Measurements from ENCODE around the gene MGAT5.

The MGAT5 gene

DNA sequence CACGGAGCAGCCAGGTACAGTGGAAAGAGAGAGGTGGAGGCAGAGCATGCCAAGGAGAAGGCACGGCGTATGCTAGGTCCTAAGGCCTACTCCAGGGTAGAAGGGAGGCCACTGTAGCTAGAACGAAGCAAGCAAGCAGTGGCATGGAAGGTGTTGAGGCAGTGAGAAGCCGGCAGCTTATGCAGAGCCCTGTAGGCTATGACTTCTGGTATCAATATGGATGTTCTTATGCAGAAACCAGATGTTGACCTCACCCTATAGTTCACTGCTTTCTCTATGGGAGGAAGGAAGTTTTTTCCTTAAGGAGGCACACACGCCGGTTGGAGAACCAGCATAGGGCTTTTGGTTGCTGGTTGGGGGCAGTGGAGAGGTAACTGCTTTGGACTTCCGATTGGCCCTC lies 6.1 kb downstream of the MGAT5 start:
- no peak overlapping the region for H3K23ac ChIP-seq (ENCODE audit: low read depth, low read length, poor library complexity)

GRCh38 chr2:134260713-134261112 lies 6.8 kb downstream of the MGAT5 start:
- Histone ChIP-seq H3K18ac (ENCODE audit: low read length) (no peak overlapping the region), H2BK120ac (ENCODE audit: low read depth, low read length) (no peak overlapping the region), H3K36me3 (replicated peaks in 1 of 2; ENCODE audit: control insufficient read depth in 2 of 2, insufficient read depth in 2 of 2, low read length in 2 of 2) (no peaks in the 10 kb centered on the region), H4K8ac (ENCODE audit: low read depth, low read length) (no peak overlapping the region), H3K4me2 (ENCODE audit: insufficient read depth, low read length, poor library complexity, severe bottlenecking) (no peak overlapping the region), H2AK5ac (ENCODE audit: low read depth, low read length) (no peak overlapping the region), H2AFZ (ENCODE audit: low read length) (no peak overlapping the region), H3K4ac (ENCODE audit: low read length) (no peak overlapping the region), H3K79me1 (ENCODE audit: low read depth, low read length) (peaks cover 2% of the 10 kb centered on the region), H4K91ac (ENCODE audit: low read depth, low read length, poor library complexity) (no peak overlapping the region), H3K4me1 (ENCODE audit: control insufficient read depth in 2 of 2, insufficient read depth in 1 of 2, low read depth in 1 of 2, low read length in 2 of 2) (peaks cover 0 to 3% of the 10 kb centered on the region in 2 donors), H3K14ac (ENCODE audit: low read length) (no peak overlapping the region), H3K9ac (ENCODE audit: low read depth, low read length, poor library complexity) (no peak overlapping the region), H2BK15ac (ENCODE audit: low read length) (no peak overlapping the region), H3K27ac (replicated peaks; ENCODE audit: low read length) (no peak overlapping the region), H3K27me3 (ENCODE audit: control insufficient read depth in 3 of 3, insufficient read depth in 3 of 3, low read depth in 1 of 3, low read length in 3 of 3) (no peaks in the 10 kb centered on the region), H2BK12ac (ENCODE audit: low read length) (no peak overlapping the region), H3K23ac (ENCODE audit: low read depth, low read length, poor library complexity) (no peak overlapping the region), H3K4me3 (ENCODE audit: low read length in 2 of 2) (no peak overlapping the region), H2BK5ac (ENCODE audit: low read length) (no peak overlapping the region), H3K9me3 (replicated peaks in 1 of 2; ENCODE audit: control insufficient read depth in 2 of 2, insufficient read depth in 1 of 2, low read depth in 1 of 2, low read length in 2 of 2) (no peaks in the 10 kb centered on the region)
- DNase-seq (ENCODE audit: low spot score) = no peak
- no CpG with 5 or more reads among the region's 2 CpGs for WGBS, 2 donors (ENCODE audit: extremely low coverage in 2 of 2, insufficient read length in 2 of 2, insufficient replicate concordance in 1 of 2)

More for the DNA sequence above, 6.1 kb downstream of the MGAT5 start:
- Histone ChIP-seq H4K91ac (ENCODE audit: low read depth, low read length, poor library complexity) (no peak overlapping the region), H3K27me3 (ENCODE audit: control insufficient read depth in 3 of 3, insufficient read depth in 3 of 3, low read depth in 1 of 3, low read length in 3 of 3) (no peaks in the 10 kb centered on the region), H3K4me3 (ENCODE audit: low read length in 2 of 2) (no peak overlapping the region), H3K4me1 (ENCODE audit: control insufficient read depth in 2 of 2, insufficient read depth in 1 of 2, low read depth in 1 of 2, low read length in 2 of 2) (peaks cover 0 to 3% of the 10 kb centered on the region in 2 donors), H3K18ac (ENCODE audit: low read length) (no peak overlapping the region), H3K36me3 (replicated peaks in 1 of 2; ENCODE audit: control insufficient read depth in 2 of 2, insufficient read depth in 2 of 2, low read length in 2 of 2) (no peaks in the 10 kb centered on the region), H3K14ac (ENCODE audit: low read length) (no peak overlapping the region), H3K9ac (ENCODE audit: low read depth, low read length, poor library complexity) (no peak overlapping the region), H2AFZ (ENCODE audit: low read length) (no peak overlapping the region), H2BK5ac (ENCODE audit: low read length) (no peak overlapping the region), H3K79me1 (ENCODE audit: low read depth, low read length) (peaks cover 2% of the 10 kb centered on the region), H2BK12ac (ENCODE audit: low read length) (no peak overlapping the region), H2AK5ac (ENCODE audit: low read depth, low read length) (no peak overlapping the region), H2BK120ac (ENCODE audit: low read depth, low read length) (no peak overlapping the region), H4K8ac (ENCODE audit: low read depth, low read length) (no peak overlapping the region), H3K9me3 (replicated peaks in 1 of 2; ENCODE audit: control insufficient read depth in 2 of 2, insufficient read depth in 1 of 2, low read depth in 1 of 2, low read length in 2 of 2) (no peaks in the 10 kb centered on the region), H3K4ac (ENCODE audit: low read length) (no peak overlapping the region), H3K4me2 (ENCODE audit: insufficient read depth, low read length, poor library complexity, severe bottlenecking) (no peak overlapping the region), H2BK15ac (ENCODE audit: low read length) (no peak overlapping the region), H3K27ac (replicated peaks; ENCODE audit: low read length) (no peak overlapping the region)
- WGBS, 2 donors (ENCODE audit: extremely low coverage in 2 of 2, insufficient read length in 2 of 2, insufficient replicate concordance in 1 of 2) = no CpG with 5 or more reads among the region's 8 CpGs
- DNase-seq (ENCODE audit: low spot score) = no peak

DNA sequence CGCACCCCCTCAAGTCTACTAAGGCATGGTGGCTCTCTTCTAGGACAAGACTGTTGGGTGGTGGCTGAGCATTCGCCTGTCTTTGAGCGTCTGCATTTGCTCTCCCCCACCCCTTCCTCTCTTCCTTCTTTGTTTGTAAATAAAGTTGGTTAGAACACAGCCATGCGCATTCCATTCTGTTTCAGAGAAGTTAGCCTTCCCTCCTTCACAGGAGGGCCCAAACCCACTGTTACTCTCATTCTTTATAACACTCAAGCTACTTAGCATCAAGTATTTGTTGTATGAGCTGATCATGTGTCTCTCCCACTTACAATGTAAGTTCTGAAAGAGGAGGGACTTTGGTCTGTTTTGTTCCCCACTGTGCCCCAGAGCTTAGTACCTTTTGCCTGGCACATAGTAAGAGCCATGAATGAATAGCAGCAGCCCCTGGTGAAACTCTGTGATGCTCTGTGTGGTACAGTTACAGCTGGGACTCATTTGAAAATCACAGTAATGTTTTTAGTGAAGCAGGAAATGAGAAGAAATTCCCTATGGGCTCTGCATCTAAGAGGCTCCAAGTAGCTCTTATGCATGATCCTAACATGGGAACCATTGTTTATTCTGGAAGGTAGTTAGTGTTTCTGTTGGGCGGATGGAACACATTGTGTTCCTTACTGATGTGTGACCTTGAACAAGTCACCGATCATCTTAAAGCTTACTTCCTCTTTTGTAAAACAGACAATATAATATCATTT lies 7.7 kb downstream of the MGAT5 start:
- Histone ChIP-seq H2AK5ac (ENCODE audit: low read depth, low read length) (no peak overlapping the region), H3K14ac (ENCODE audit: low read length) (no peak overlapping the region), H3K18ac (ENCODE audit: low read length) (peak overlapping the region; percentile 12), H3K4me2 (ENCODE audit: insufficient read depth, low read length, poor library complexity, severe bottlenecking) (no peak overlapping the region), H3K4me3 (ENCODE audit: low read length in 2 of 2) (no peak overlapping the region), H4K91ac (ENCODE audit: low read depth, low read length, poor library complexity) (no peak overlapping the region), H3K27me3 (ENCODE audit: control insufficient read depth in 3 of 3, insufficient read depth in 3 of 3, low read depth in 1 of 3, low read length in 3 of 3) (no peaks in the 10 kb centered on the region), H3K23ac (ENCODE audit: low read depth, low read length, poor library complexity) (no peak overlapping the region), H2BK12ac (ENCODE audit: low read length) (no peak overlapping the region), H3K27ac (replicated peaks; ENCODE audit: low read length) (no peak overlapping the region), H3K36me3 (replicated peaks in 1 of 2; ENCODE audit: control insufficient read depth in 2 of 2, insufficient read depth in 2 of 2, low read length in 2 of 2) (no peaks in the 10 kb centered on the region), H4K8ac (ENCODE audit: low read depth, low read length) (no peak overlapping the region), H3K9me3 (replicated peaks in 1 of 2; ENCODE audit: control insufficient read depth in 2 of 2, insufficient read depth in 1 of 2, low read depth in 1 of 2, low read length in 2 of 2) (no peaks in the 10 kb centered on the region), H2BK15ac (ENCODE audit: low read length) (no peak overlapping the region), H2AFZ (ENCODE audit: low read length) (no peak overlapping the region), H3K4ac (ENCODE audit: low read length) (no peak overlapping the region), H2BK5ac (ENCODE audit: low read length) (no peak overlapping the region), H3K79me1 (ENCODE audit: low read depth, low read length) (peaks cover 2% of the 10 kb centered on the region), H3K9ac (ENCODE audit: low read depth, low read length, poor library complexity) (no peak overlapping the region), H2BK120ac (ENCODE audit: low read depth, low read length) (no peak overlapping the region), H3K4me1 (ENCODE audit: control insufficient read depth in 2 of 2, insufficient read depth in 1 of 2, low read depth in 1 of 2, low read length in 2 of 2) (peaks cover 0 to 3% of the 10 kb centered on the region in 2 donors)
- no peak for DNase-seq (ENCODE audit: low spot score)
- WGBS, 2 donors (ENCODE audit: extremely low coverage in 2 of 2, insufficient read length in 2 of 2, insufficient replicate concordance in 1 of 2) = no CpG with 5 or more reads among the region's 6 CpGs

- Histone ChIP-seq H3K4me3 (ENCODE audit: low read length in 2 of 2) (no peak overlapping the region), H2BK5ac (ENCODE audit: low read length) (no peak overlapping the region), H2BK120ac (ENCODE audit: low read depth, low read length) (no peak overlapping the region), H3K4ac (ENCODE audit: low read length) (no peak overlapping the region), H2AK5ac (ENCODE audit: low read depth, low read length) (no peak overlapping the region), H3K36me3 (replicated peaks in 1 of 2; ENCODE audit: control insufficient read depth in 2 of 2, insufficient read depth in 2 of 2, low read length in 2 of 2) (no peaks in the 10 kb centered on the region), H3K4me1 (ENCODE audit: control insufficient read depth in 2 of 2, insufficient read depth in 1 of 2, low read depth in 1 of 2, low read length in 2 of 2) (peaks cover 0 to 4% of the 10 kb centered on the region in 2 donors), H3K23ac (ENCODE audit: low read depth, low read length, poor library complexity) (no peak overlapping the region), H3K27me3 (ENCODE audit: control insufficient read depth in 3 of 3, insufficient read depth in 3 of 3, low read depth in 1 of 3, low read length in 3 of 3) (no peaks in the 10 kb centered on the region), H4K8ac (ENCODE audit: low read depth, low read length) (no peak overlapping the region), H2BK12ac (ENCODE audit: low read length) (no peak overlapping the region), H3K27ac (replicated peaks; ENCODE audit: low read length) (no peak overlapping the region), H3K18ac (ENCODE audit: low read length) (no peak overlapping the region), H3K4me2 (ENCODE audit: insufficient read depth, low read length, poor library complexity, severe bottlenecking) (no peak overlapping the region), H3K79me1 (ENCODE audit: low read depth, low read length) (peaks cover 2% of the 10 kb centered on the region), H3K14ac (ENCODE audit: low read length) (no peak overlapping the region), H3K9me3 (replicated peaks in 1 of 2; ENCODE audit: control insufficient read depth in 2 of 2, insufficient read depth in 1 of 2, low read depth in 1 of 2, low read length in 2 of 2) (no peaks in the 10 kb centered on the region), H2BK15ac (ENCODE audit: low read length) (no peak overlapping the region), H2AFZ (ENCODE audit: low read length) (no peak overlapping the region), H3K9ac (ENCODE audit: low read depth, low read length, poor library complexity) (no peak overlapping the region), H4K91ac (ENCODE audit: low read depth, low read length, poor library complexity) (no peak overlapping the region)
- DNase-seq (ENCODE audit: low spot score) = no peak
- WGBS, 2 donors (ENCODE audit: extremely low coverage in 2 of 2, insufficient read length in 2 of 2, insufficient replicate concordance in 1 of 2) = no CpG with 5 or more reads among the region's 2 CpGs
These were observed 8.8 kb downstream of the MGAT5 start for GRCh38 chr2:134262684-134263083.
